ENCODE data around the gene SERPINE1.

DNA sequence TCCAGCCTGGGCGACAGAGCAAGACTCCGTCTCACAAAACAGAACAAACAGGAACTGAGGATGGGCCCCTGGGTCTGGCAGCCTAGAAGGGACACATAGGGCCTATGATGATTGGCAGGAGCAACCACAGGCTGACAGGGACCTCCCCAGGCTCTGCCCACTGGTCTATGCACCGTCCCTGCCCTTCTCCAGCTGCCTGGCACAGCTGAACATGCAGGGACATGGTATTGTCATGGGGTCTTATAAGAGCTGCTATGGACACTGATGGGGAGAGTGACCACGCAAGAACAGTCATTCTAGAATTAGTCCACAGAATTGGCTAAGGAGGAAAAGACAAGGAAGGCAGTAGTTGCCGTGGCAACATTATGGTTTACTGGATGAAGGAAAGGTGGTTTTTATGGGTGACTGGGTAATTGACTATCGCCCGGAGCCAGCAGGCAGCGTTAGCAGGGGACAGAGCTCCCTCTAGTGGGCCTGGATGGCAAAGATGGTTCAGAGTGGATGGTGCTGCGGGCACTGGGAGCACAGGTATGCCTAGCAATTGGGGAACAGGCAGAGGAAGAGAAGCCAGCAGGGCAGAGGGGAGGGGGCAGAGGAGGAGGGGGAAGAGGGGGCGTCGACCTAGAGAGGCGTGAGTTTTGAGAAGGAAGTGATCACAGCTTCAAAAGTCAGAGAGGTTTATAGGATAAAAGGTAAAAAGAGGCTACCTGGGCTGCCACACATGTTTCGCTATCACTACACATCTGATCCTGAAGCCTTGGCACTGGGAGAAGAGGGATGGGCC is 49.4 kb upstream of the SERPINE1 start:
- TF ChIP-seq, protein P1, sequence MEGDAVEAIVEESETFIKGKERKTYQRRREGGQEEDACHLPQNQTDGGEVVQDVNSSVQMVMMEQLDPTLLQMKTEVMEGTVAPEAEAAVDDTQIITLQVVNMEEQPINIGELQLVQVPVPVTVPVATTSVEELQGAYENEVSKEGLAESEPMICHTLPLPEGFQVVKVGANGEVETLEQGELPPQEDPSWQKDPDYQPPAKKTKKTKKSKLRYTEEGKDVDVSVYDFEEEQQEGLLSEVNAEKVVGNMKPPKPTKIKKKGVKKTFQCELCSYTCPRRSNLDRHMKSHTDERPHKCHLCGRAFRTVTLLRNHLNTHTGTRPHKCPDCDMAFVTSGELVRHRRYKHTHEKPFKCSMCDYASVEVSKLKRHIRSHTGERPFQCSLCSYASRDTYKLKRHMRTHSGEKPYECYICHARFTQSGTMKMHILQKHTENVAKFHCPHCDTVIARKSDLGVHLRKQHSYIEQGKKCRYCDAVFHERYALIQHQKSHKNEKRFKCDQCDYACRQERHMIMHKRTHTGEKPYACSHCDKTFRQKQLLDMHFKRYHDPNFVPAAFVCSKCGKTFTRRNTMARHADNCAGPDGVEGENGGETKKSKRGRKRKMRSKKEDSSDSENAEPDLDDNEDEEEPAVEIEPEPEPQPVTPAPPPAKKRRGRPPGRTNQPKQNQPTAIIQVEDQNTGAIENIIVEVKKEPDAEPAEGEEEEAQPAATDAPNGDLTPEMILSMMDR (conservative IDR thresholded peaks at IDR 0.05 in 1 of 2, IDR thresholded peaks at IDR 0.05 in 1 of 2; ENCODE audit: low read depth in 1 of 2, low read length in 2 of 2): peak; percentile 94 to 97
- no peak for TF ChIP-seq EZH2 (IDR thresholded peaks at IDR 0.05; ENCODE audit: low read length, missing control alignments)
